Spleen (tissue), 7 donors: Measurements from ENCODE around the gene ARMC5.

Experiments used
- CTCF ChIP-seq, 11 experiments: fragments of 200-600 bp in 7 of 11; fragments of 450-650 bp in 4 of 11; sonication (generic) in 4 of 11; IDR thresholded peaks in 8 of 11; conservative IDR thresholded peaks in 3 of 11; 1 replicate in 7 of 11; 2 replicates in 4 of 11; pipeline versions ENCODE4 v1.4.0 to v1.8.0; 2016 to 2021; ENCODE audit warnings: antibody characterized with exemption in 11 of 11, inconsistent platforms in 4 of 11, mild to moderate bottlenecking in 1 of 11
- POLR2A ChIP-seq, 3 donors: fragments of 450-650 bp; IDR thresholded peaks; one replicate each; pipeline ENCODE4 v1.5.1; 2017; ENCODE audit warnings: antibody characterized with exemption in 3 of 3, mild to moderate bottlenecking in 1 of 3
- donor health status: DM: no; HTN: no; CAD: no; lungs with moderate emphysema.
- donor health status: DM: no; HTN: no; CAD: no.
- donor health status: DM: no; HTN: no; CAD: no.

- TF ChIP-seq CTCF (IDR thresholded peaks at IDR 0.05 in 8 of 11, conservative IDR thresholded peaks at IDR 0.05 in 3 of 11) (peak in 1 of 11 experiments; percentile 17), POLR2A (IDR thresholded peaks at IDR 0.05) (no peak)
Observed at GRCh38 chr16:31458073-31458843, 1.0 kb upstream of the ARMC5 start.
